ENCODE results near the gene CD300E. TPM values are rescaled to one million over a fixed set of nuclear protein-coding genes. Genes with fewer than 3 reads are reported as not detected.

CD300E gene
- total and polyA plus RNA-seq, 2 of the 4 experiments (the other 2 are of a cell fraction): not detected

GRCh38 chr17:74616696-74617095, 6.8 kb downstream of the CD300E start:
- Histone ChIP-seq H3K23ac (ENCODE audit: low read depth, low read length) (no peak overlapping the region), H3K4me3 (ENCODE audit: insufficient read depth, low read depth, low read length) (no peak overlapping the region), H3K56ac (ENCODE audit: extremely low read depth, insufficient read depth, low read length) (no peak overlapping the region), H4K5ac (ENCODE audit: low read depth, low read length) (no peak overlapping the region), H3K27ac (ENCODE audit: insufficient read depth, low read length) (no peak overlapping the region), H3K36me3 (ENCODE audit: control insufficient read depth, insufficient read depth, low read length) (no peaks in the 10 kb centered on the region), H3K18ac (ENCODE audit: low read depth, low read length) (no peak overlapping the region), H2AK9ac (replicated peaks; ENCODE audit: low read depth, low read length, poor library complexity) (no peak overlapping the region), H2BK5ac (ENCODE audit: low read depth, low read length, poor library complexity, severe bottlenecking) (no peak overlapping the region), H3K9me1 (ENCODE audit: insufficient read depth, low read length) (no peaks in the 10 kb centered on the region), H3K4ac (ENCODE audit: low read depth, low read length) (no peak overlapping the region), H3K4me1 (ENCODE audit: control insufficient read depth, insufficient read depth, low read length) (no peaks in the 10 kb centered on the region), H3K9me3 (ENCODE audit: control insufficient read depth, insufficient read depth, low read length) (peaks cover 23% of the 10 kb centered on the region), H2BK15ac (ENCODE audit: low read depth, low read length) (no peak overlapping the region), H4K8ac (ENCODE audit: low read depth in 2 of 2, low read length in 2 of 2) (no peak overlapping the region), H4K20me1 (ENCODE audit: insufficient read depth, low read length) (no peaks in the 10 kb centered on the region), H2BK120ac (ENCODE audit: low read depth, low read length) (no peak overlapping the region), H2BK20ac (ENCODE audit: low read depth, low read length) (no peak overlapping the region), H3K79me1 (ENCODE audit: low read depth in 1 of 2, low read length in 2 of 2) (no peaks in the 10 kb centered on the region), H2AFZ (replicated peaks; ENCODE audit: low read length, poor library complexity) (no peak overlapping the region), H3K4me2 (ENCODE audit: low read depth, low read length) (no peak overlapping the region), H2AK5ac (ENCODE audit: low read depth, low read length) (no peak overlapping the region), H3K27me3 (ENCODE audit: control insufficient read depth, insufficient read depth, low read length) (no peaks in the 10 kb centered on the region), H4K91ac (ENCODE audit: insufficient read depth, low read depth, low read length) (no peak overlapping the region), H3K9ac (ENCODE audit: low read depth, low read length) (no peak overlapping the region), H3K14ac (replicated peaks; ENCODE audit: low read depth, low read length) (no peak overlapping the region)
- ChIA-PET CTCF (no interaction called here), POLR2A (ENCODE audit: unreplicated experiment) (no interaction called here)
- no peak for ATAC-seq (ENCODE audit: low read depth)
- no peak for DNase-seq
- 93% methylated on average over 3 of the region's 7 CpGs; no CpG with 5 or more reads in 1 of the 2 experiments for WGBS, 2 experiments (ENCODE audit: extremely low coverage in 2 of 2, insufficient read length in 1 of 2)
- TF ChIP-seq CEBPB (IDR thresholded peaks at IDR 0.05; ENCODE audit: low read depth, low read length) (no peak), USF2 (IDR thresholded peaks at IDR 0.05; ENCODE audit: low read depth, low read length) (no peak), RAD21 (IDR thresholded peaks at IDR 0.05; ENCODE audit: low read length) (no peak), CHD1 (IDR thresholded peaks at IDR 0.05; ENCODE audit: low read depth, low read length) (no peak), BHLHE40 (IDR thresholded peaks at IDR 0.05; ENCODE audit: low read depth, low read length) (no peak), RFX5 (IDR thresholded peaks at IDR 0.05; ENCODE audit: low read depth, low read length) (no peak), FOS (IDR thresholded peaks at IDR 0.05; ENCODE audit: low read depth, low read length) (no peak), SMC3 (IDR thresholded peaks at IDR 0.05; ENCODE audit: low read depth, low read length) (no peak), MAZ (IDR thresholded peaks at IDR 0.05; ENCODE audit: borderline replicate concordance, low read depth, low read length) (no peak), CTCF (conservative IDR thresholded peaks at IDR 0.05; ENCODE audit: low read depth, low read length) (no peak), NFE2L2 (IDR thresholded peaks at IDR 0.05; ENCODE audit: low read depth, low read length) (no peak), POLR2A (IDR thresholded peaks at IDR 0.05; ENCODE audit: low read depth, low read length) (no peak), MXI1 (IDR thresholded peaks at IDR 0.05; ENCODE audit: borderline replicate concordance, low read depth, low read length) (no peak), RCOR1 (IDR thresholded peaks at IDR 0.05; ENCODE audit: insufficient replicate concordance, low read length) (no peak), MAFK (IDR thresholded peaks at IDR 0.05; ENCODE audit: low read depth, low read length) (no peak)
- TF ChIP-seq, protein P1, sequence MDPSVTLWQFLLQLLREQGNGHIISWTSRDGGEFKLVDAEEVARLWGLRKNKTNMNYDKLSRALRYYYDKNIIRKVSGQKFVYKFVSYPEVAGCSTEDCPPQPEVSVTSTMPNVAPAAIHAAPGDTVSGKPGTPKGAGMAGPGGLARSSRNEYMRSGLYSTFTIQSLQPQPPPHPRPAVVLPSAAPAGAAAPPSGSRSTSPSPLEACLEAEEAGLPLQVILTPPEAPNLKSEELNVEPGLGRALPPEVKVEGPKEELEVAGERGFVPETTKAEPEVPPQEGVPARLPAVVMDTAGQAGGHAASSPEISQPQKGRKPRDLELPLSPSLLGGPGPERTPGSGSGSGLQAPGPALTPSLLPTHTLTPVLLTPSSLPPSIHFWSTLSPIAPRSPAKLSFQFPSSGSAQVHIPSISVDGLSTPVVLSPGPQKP (IDR thresholded peaks at IDR 0.05; ENCODE audit: borderline replicate concordance, low read depth, low read length): no peak
- in situ Hi-C loops (cut with MboI; ENCODE audit: low sequenced_read_pairs) (no loop called here), dilution Hi-C loops (cut with HindIII; ENCODE audit: low sequenced_read_pairs, unreplicated experiment) (no loop called here), intact Hi-C loops (cut with micrococcal nuclease) (no loop called here)
- no TSS peak for BruUV-seq (replicated peaks)
